Measurements from ENCODE around the gene DNAJC1. TPM values are rescaled to one million over a fixed set of nuclear protein-coding genes. Genes with fewer than 3 reads are reported as not detected.

The DNAJC1 gene
- total RNA-seq, 1 donor from 2014 or later, result 26.1 TPM

DNA sequence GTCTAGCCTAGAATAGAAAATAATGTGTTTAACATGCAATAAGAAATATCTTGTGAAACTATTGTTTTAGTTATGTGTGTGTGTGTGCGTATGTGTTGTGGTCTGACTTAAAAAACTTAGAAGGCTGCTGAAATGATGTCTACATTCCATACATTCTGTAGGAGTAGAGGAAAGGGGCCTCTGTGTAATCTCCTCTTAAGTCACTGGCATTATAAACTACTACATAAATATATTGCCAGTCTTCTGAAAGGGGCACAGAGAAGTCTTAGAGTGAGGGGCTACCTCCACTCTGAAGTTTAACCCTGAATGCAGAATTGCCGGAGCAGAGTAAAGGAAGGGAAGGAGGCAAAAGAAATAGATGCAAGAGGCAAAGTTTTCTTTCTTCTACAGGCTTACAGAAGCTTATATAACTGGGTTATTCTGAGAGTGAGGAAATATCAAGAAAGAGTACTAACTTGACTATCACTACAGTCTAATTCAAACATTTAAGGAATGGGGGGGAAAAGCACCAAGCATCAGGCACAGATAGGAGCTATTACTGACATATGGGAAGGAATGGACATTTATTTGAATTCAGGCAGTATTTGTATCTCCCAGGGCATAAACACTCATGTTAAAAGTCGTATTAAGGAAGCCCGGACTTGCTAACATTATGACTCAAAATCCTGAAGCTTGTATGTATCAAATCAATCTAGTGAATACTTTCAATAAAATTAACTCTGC is 75.7 kb downstream of the DNAJC1 start:
- peaks cover 0 to 4% of the 10 kb centered on the region in 2 donors for H3K4me1 ChIP-seq
- no peaks in the 10 kb centered on the region for H3K36me3 ChIP-seq
- no peak overlapping the region for H3K4me3 ChIP-seq
- no peak for TF ChIP-seq CTCF (IDR thresholded peaks at IDR 0.05)
- DNase-seq (ENCODE audit: low spot score in 2 of 2), result no peak
- intact Hi-C loops (cut with DNase I), result no loop called here
- no peaks in the 10 kb centered on the region for H3K9me3 ChIP-seq
- no peak overlapping the region for H3K27ac ChIP-seq
- H3K27me3 ChIP-seq, result no peaks in the 10 kb centered on the region

GRCh38 chr10:21926949-21927348 is 76.6 kb downstream of the DNAJC1 start:
- no peak for DNase-seq (ENCODE audit: low spot score in 2 of 2)
- Histone ChIP-seq H3K27ac (no peak overlapping the region), H3K9me3 (no peaks in the 10 kb centered on the region), H3K4me1 (peaks cover 0 to 4% of the 10 kb centered on the region in 2 donors), H3K36me3 (no peaks in the 10 kb centered on the region), H3K4me3 (no peak overlapping the region), H3K27me3 (no peaks in the 10 kb centered on the region)
- no peak for TF ChIP-seq CTCF (IDR thresholded peaks at IDR 0.05)
- intact Hi-C loops (cut with DNase I), result no loop called here

- no peaks in the 10 kb centered on the region for H3K36me3 ChIP-seq
- no peaks in the 10 kb centered on the region for H3K27me3 ChIP-seq
- no peak for DNase-seq (ENCODE audit: low spot score in 2 of 2)
- no peaks in the 10 kb centered on the region for H3K9me3 ChIP-seq
- intact Hi-C loops (cut with DNase I), result no loop called here
- H3K4me3 ChIP-seq, result no peak overlapping the region
- H3K4me1 ChIP-seq, result peaks cover 0 to 4% of the 10 kb centered on the region in 2 donors
- TF ChIP-seq CTCF (IDR thresholded peaks at IDR 0.05), result no peak
- H3K27ac ChIP-seq, result no peak overlapping the region
These were observed 77.1 kb downstream of the DNAJC1 start for GRCh38 chr10:21926358-21926925.

DNA sequence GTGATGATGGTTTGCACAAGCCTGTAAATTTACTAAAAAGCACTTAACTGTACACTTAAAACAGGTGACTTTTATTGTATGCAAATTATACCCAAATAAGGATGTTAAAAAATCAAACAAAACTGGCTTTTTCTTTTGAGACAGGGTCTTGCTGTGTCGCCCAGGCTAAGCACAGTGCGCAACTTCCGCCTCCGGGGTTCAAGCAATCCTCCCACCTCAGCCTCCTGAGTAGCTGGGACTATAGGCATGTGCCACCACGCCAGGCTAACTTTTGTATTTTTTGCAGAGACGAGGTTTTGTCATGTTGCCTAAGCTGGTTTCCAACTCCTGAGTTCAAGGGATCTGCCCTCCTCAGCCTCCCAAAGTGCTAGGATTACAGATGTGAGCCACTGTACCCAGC is 77.7 kb downstream of the DNAJC1 start:
- no peaks in the 10 kb centered on the region for H3K27me3 ChIP-seq
- H3K36me3 ChIP-seq, result no peaks in the 10 kb centered on the region
- no peak for TF ChIP-seq CTCF (IDR thresholded peaks at IDR 0.05)

DNA sequence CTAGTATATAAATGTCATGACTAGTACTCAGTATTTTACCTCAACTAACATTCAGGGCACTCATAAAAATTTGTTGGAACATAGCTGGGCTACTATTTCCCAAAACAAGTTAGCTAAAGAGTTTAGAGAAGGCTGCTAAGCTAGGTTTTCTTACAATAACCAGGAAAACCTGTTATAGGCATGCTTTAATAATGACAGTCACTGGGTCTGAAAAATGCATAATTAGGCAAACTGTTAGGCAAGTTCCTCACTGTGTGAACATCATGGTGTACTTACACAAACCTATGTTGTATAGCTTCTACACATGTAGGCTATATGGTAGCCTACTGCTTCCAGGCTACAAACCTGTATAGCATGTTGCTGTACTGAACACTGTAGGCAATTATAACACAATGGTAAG is 79.0 kb downstream of the DNAJC1 start:
- H3K27ac ChIP-seq, result no peak overlapping the region
- H3K9me3 ChIP-seq, result no peaks in the 10 kb centered on the region
- intact Hi-C loops (cut with DNase I), result no loop called here
- H3K27me3 ChIP-seq, result no peaks in the 10 kb centered on the region
- DNase-seq (ENCODE audit: low spot score in 2 of 2), result no peak
- H3K4me1 ChIP-seq, result peaks cover 0 to 4% of the 10 kb centered on the region in 2 donors
- no peak for TF ChIP-seq CTCF (IDR thresholded peaks at IDR 0.05)
- H3K36me3 ChIP-seq, result no peaks in the 10 kb centered on the region
- no peak overlapping the region for H3K4me3 ChIP-seq

More for the DNA sequence above, 77.7 kb downstream of the DNAJC1 start:
- no peaks in the 10 kb centered on the region for H3K9me3 ChIP-seq
- no peak for DNase-seq (ENCODE audit: low spot score in 2 of 2)
- intact Hi-C loops (cut with DNase I), result no loop called here
- H3K4me3 ChIP-seq, result no peak overlapping the region
- peaks cover 0 to 4% of the 10 kb centered on the region in 2 donors for H3K4me1 ChIP-seq
- H3K27ac ChIP-seq, result no peak overlapping the region
